OCI-LY3 (cell line): ENCODE data around the gene ATP6V0A4.
"Not testable (repeated sequence)": the region's sequence is repeated elsewhere in the genome, so short reads cannot be mapped to it uniquely, and the experiment has no call there.

ENCODE experiments used
- H2AFZ ChIP-seq: fragments of 200-600, 300-600 bp; shearing (Covaris generic); 2 replicates; pipeline ENCODE4 v1.6.0; 2014; ENCODE audit warnings: antibody characterized with exemption, low read depth, low read length
- H3K27ac ChIP-seq: fragments of 200-600, 300-600 bp; sonication (generic); 2 replicates; pipeline ENCODE4 v1.5.1; 2014; ENCODE audit warnings: mild to moderate bottlenecking, low read length, moderate library complexity, mixed read lengths
- H3K27me3 ChIP-seq: fragments of 200-600, 300-600 bp; sonication (generic); 2 replicates; pipeline ENCODE4 v1.6.1; 2014; ENCODE audit warnings: low read depth, low read length, mixed read lengths
- H3K36me3 ChIP-seq: fragments of 200-600, 300-600 bp; sonication (generic); replicated peaks from 2 replicates; pipeline ENCODE3; 2014; ENCODE audit warnings: low read depth, low read length, mixed read lengths
- H3K4me1 ChIP-seq: fragments of 300-600, 200-600 bp; sonication (generic); 2 replicates; pipeline ENCODE4 v1.6.1; 2014; ENCODE audit warnings: low read length, mixed read lengths
- H3K4me2 ChIP-seq: fragments of 200-600, 300-600 bp; sonication (generic); 2 replicates; pipeline ENCODE4 v1.6.1; 2014; ENCODE audit warnings: low read length, mixed read lengths
- H3K4me3 ChIP-seq: fragments of 300-600, 200-600 bp; sonication (generic); 2 replicates; pipeline ENCODE4 v1.5.1; 2014; ENCODE audit warnings: antibody characterized with exemption, mild to moderate bottlenecking, low read length, moderate library complexity
- H3K79me2 ChIP-seq: fragments of 300-600, 200-600 bp; shearing (Covaris generic); 2 replicates; pipeline ENCODE4 v1.6.1; 2014; ENCODE audit warnings: mild to moderate bottlenecking, low read length, mixed read lengths
- H3K9ac ChIP-seq: fragments of 300-600, 200-600 bp; shearing (Covaris generic); 2 replicates; pipeline ENCODE4 v1.6.0; 2014; ENCODE audit warnings: mild to moderate bottlenecking, low read length, moderate library complexity
- H3K9me3 ChIP-seq: fragments of 200-600, 300-600 bp; shearing (Covaris generic); 2 replicates; pipeline ENCODE4 v1.6.1; 2014; ENCODE audit warnings: low read length, mixed read lengths; ENCODE audit not compliant: insufficient read depth
- H4K20me1 ChIP-seq: fragments of 200-600, 300-600 bp; sonication (generic); 2 replicates; pipeline ENCODE4 v1.6.1; 2016; ENCODE audit warnings: low read length, mixed read lengths; ENCODE audit not compliant: insufficient read depth
- EZH2phosphoT487 ChIP-seq: fragments of 200-600 bp; shearing (Covaris generic); IDR thresholded peaks from 2 replicates; pipeline ENCODE4 v1.6.1; 2018; ENCODE audit warnings: antibody characterized with exemption, mixed run types, low read depth
- TF ChIP-seq, protein P1 (sequence below): fragments of 200-600, 300-600 bp; sonication (generic); IDR thresholded peaks from 2 replicates; pipeline ENCODE4 v1.5.1; 2014; ENCODE audit warnings: antibody characterized with exemption, low read length, low read depth

Gene ATP6V0A4

GRCh38 chr7:138698281-138698680 lies 99.7 kb downstream of the ATP6V0A4 start:
- TF ChIP-seq, protein P1, sequence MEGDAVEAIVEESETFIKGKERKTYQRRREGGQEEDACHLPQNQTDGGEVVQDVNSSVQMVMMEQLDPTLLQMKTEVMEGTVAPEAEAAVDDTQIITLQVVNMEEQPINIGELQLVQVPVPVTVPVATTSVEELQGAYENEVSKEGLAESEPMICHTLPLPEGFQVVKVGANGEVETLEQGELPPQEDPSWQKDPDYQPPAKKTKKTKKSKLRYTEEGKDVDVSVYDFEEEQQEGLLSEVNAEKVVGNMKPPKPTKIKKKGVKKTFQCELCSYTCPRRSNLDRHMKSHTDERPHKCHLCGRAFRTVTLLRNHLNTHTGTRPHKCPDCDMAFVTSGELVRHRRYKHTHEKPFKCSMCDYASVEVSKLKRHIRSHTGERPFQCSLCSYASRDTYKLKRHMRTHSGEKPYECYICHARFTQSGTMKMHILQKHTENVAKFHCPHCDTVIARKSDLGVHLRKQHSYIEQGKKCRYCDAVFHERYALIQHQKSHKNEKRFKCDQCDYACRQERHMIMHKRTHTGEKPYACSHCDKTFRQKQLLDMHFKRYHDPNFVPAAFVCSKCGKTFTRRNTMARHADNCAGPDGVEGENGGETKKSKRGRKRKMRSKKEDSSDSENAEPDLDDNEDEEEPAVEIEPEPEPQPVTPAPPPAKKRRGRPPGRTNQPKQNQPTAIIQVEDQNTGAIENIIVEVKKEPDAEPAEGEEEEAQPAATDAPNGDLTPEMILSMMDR = no peak
- TF ChIP-seq EZH2phosphoT487 = no peak
- Histone ChIP-seq H3K9ac (no peak overlapping the region), H3K4me2 (no peak overlapping the region), H3K27me3 (no peaks in the 10 kb centered on the region), H3K27ac (no peak overlapping the region), H3K36me3 (no peaks in the 10 kb centered on the region), H4K20me1 (no peaks in the 10 kb centered on the region), H3K79me2 (no peaks in the 10 kb centered on the region), H3K4me3 (no peak overlapping the region), H3K4me1 (no peaks in the 10 kb centered on the region), H3K9me3 (no peaks in the 10 kb centered on the region), H2AFZ (no peak overlapping the region)

GRCh38 chr7:138697535-138698182 lies 100.3 kb downstream of the ATP6V0A4 start:
- no peak overlapping the region for H2AFZ ChIP-seq
- H3K4me2 ChIP-seq = no peak overlapping the region
- no peaks in the 10 kb centered on the region for H3K27me3 ChIP-seq
- no peak overlapping the region for H3K4me3 ChIP-seq
- H4K20me1 ChIP-seq = no peaks in the 10 kb centered on the region
- H3K36me3 ChIP-seq = no peaks in the 10 kb centered on the region
- no peaks in the 10 kb centered on the region for H3K79me2 ChIP-seq
- no peaks in the 10 kb centered on the region for H3K9me3 ChIP-seq
- no peak overlapping the region for H3K9ac ChIP-seq
- TF ChIP-seq EZH2phosphoT487 = no peak
- TF ChIP-seq, protein P1 = no peak
- no peak overlapping the region for H3K27ac ChIP-seq
- H3K4me1 ChIP-seq = no peaks in the 10 kb centered on the region

- H3K4me1 ChIP-seq, H4K20me1 ChIP-seq, H3K27me3 ChIP-seq, H3K79me2 ChIP-seq, H3K9me3 ChIP-seq, H3K4me2 ChIP-seq, H3K4me3 ChIP-seq, H3K36me3 ChIP-seq, H2AFZ ChIP-seq, H3K27ac ChIP-seq, H3K9ac ChIP-seq: not testable (repeated sequence)
Observed at GRCh38 chr7:138695776-138696175, 102.2 kb downstream of the ATP6V0A4 start.

DNA sequence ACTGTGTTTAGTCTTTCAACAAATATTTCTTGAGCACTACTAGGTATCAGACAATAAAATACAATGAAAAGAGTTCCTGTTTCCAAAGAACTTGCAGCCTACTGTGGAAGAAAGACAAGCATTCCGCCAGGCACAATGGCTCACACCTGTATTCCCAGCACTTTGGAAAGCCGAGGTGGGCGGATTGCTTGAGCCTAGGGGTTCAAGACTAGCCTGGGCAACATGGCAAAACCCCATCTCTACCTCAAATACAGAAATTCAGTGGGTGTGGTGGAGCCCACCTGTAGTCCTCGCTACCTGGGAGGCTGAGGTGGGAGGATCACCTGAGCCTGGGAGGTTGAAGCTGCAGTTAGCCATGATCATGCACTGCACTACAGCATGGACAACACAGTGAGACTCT lies 102.9 kb downstream of the ATP6V0A4 start:
- no peaks in the 10 kb centered on the region for H3K9me3 ChIP-seq
- H3K4me2 ChIP-seq = no peak overlapping the region
- no peaks in the 10 kb centered on the region for H3K36me3 ChIP-seq
- H3K27me3 ChIP-seq = no peaks in the 10 kb centered on the region
- H3K9ac ChIP-seq = no peak overlapping the region
- no peak overlapping the region for H2AFZ ChIP-seq
- H3K4me1 ChIP-seq = no peaks in the 10 kb centered on the region
- H3K4me3 ChIP-seq = no peak overlapping the region
- no peaks in the 10 kb centered on the region for H4K20me1 ChIP-seq
- no peaks in the 10 kb centered on the region for H3K79me2 ChIP-seq
- H3K27ac ChIP-seq = no peak overlapping the region
- TF ChIP-seq, protein P1 = no peak
- no peak for TF ChIP-seq EZH2phosphoT487
